Loucy (cell line): ENCODE measurements around the gene KLF3.

Experiments
- H2AFZ ChIP-seq: fragments of 200-600 bp; sonication (generic); 2 replicates; pipeline ENCODE4 v1.6.0; 2016; ENCODE audit warnings: antibody characterized with exemption, mild to moderate bottlenecking, low read length, moderate library complexity
- H3F3A ChIP-seq: fragments of 200-600 bp; 2 replicates; pipeline ENCODE4 v1.6.0; 2016; ENCODE audit warnings: antibody characterized with exemption, low read depth, mild to moderate bottlenecking
- H3K27me3 ChIP-seq: fragments of 200-600 bp; sonication (generic); 2 replicates; pipeline ENCODE4 v1.6.1; 2014; ENCODE audit warnings: low read length, mild to moderate bottlenecking; ENCODE audit not compliant: insufficient read depth, poor library complexity, severe bottlenecking
- H3K36me3 ChIP-seq: fragments of 200-600 bp; sonication (generic); 2 replicates; pipeline ENCODE4 v1.6.1; 2016; ENCODE audit warnings: low read length; ENCODE audit not compliant: insufficient read depth
- H3K4me1 ChIP-seq: fragments of 200-600 bp; sonication (generic); 2 replicates; pipeline ENCODE4 v1.5.1; 2014; ENCODE audit warnings: low read length, mild to moderate bottlenecking; ENCODE audit not compliant: insufficient read depth, poor library complexity, severe bottlenecking
- H3K4me2 ChIP-seq: fragments of 200-600 bp; sonication (generic); 2 replicates; pipeline ENCODE4 v1.6.0; 2014; ENCODE audit warnings: antibody characterized with exemption, low read length, low read depth, mild to moderate bottlenecking; ENCODE audit not compliant: poor library complexity, severe bottlenecking
- H3K4me3 ChIP-seq: fragments of 200-600 bp; sonication (generic); 2 replicates; pipeline ENCODE4 v1.5.1; 2014; ENCODE audit warnings: low read length, mild to moderate bottlenecking, mixed read lengths; ENCODE audit not compliant: poor library complexity, severe bottlenecking
- H3K79me2 ChIP-seq: fragments of 200-600 bp; sonication (generic); 2 replicates; pipeline ENCODE4 v1.6.1; 2014; ENCODE audit warnings: low read length; ENCODE audit not compliant: insufficient read depth
- H3K9ac ChIP-seq: fragments of 200-600 bp; sonication (generic); 2 replicates; pipeline ENCODE4 v1.6.0; 2014; ENCODE audit warnings: mild to moderate bottlenecking, low read depth, low read length, moderate library complexity; ENCODE audit not compliant: poor library complexity, severe bottlenecking
- H3K9me2 ChIP-seq: fragments of 200-600 bp; sonication (generic); replicated peaks from 2 replicates; pipeline ENCODE4 v1.6.1; 2016; ENCODE audit warnings: low read depth, low read length, mixed read lengths
- H3K9me3 ChIP-seq: fragments of 200-600 bp; sonication (generic); 2 replicates; pipeline ENCODE4 v1.6.1; 2014; ENCODE audit warnings: mild to moderate bottlenecking, antibody characterized with exemption, low read length, low read depth; ENCODE audit not compliant: insufficient read depth
- H4K20me1 ChIP-seq: fragments of 200-600 bp; sonication (generic); 2 replicates; pipeline ENCODE4 v1.6.0; 2014; ENCODE audit warnings: antibody characterized with exemption, low read length, mild to moderate bottlenecking; ENCODE audit not compliant: insufficient read depth, poor library complexity, severe bottlenecking
- CTCF ChIP-seq: fragments of 200-600 bp; sonication (generic); conservative IDR thresholded peaks from 2 replicates; pipeline ENCODE4 v1.5.1; 2014; ENCODE audit warnings: mild to moderate bottlenecking, antibody characterized with exemption, low read length
- EZH2phosphoT487 ChIP-seq: fragments of 200-600 bp; IDR thresholded peaks from 2 replicates; pipeline ENCODE4 v1.6.1; 2018; ENCODE audit warnings: antibody characterized with exemption, mild to moderate bottlenecking, moderate library complexity, borderline replicate concordance

The KLF3 gene

GRCh38 chr4:38688676-38689355 is 24.8 kb downstream of the KLF3 start:
- no peak overlapping the region for H3K9ac ChIP-seq
- no peaks in the 10 kb centered on the region for H3K36me3 ChIP-seq
- H3K79me2 ChIP-seq, result no peaks in the 10 kb centered on the region
- H3K4me2 ChIP-seq, result no peak overlapping the region
- no peaks in the 10 kb centered on the region for H4K20me1 ChIP-seq
- TF ChIP-seq CTCF (no peak), EZH2phosphoT487 (no peak)
- no peaks in the 10 kb centered on the region for H3F3A ChIP-seq
- H3K27me3 ChIP-seq, result no peaks in the 10 kb centered on the region
- no peak overlapping the region for H2AFZ ChIP-seq
- H3K9me3 ChIP-seq, result no peaks in the 10 kb centered on the region
- H3K4me3 ChIP-seq, result no peak overlapping the region
- no peaks in the 10 kb centered on the region for H3K9me2 ChIP-seq
- H3K4me1 ChIP-seq, result no peaks in the 10 kb centered on the region

- no peaks in the 10 kb centered on the region for H3K79me2 ChIP-seq
- H3K9me3 ChIP-seq, result no peaks in the 10 kb centered on the region
- H3K4me1 ChIP-seq, result no peaks in the 10 kb centered on the region
- no peaks in the 10 kb centered on the region for H4K20me1 ChIP-seq
- H3K4me2 ChIP-seq, result no peak overlapping the region
- H2AFZ ChIP-seq, result no peak overlapping the region
- no peak for TF ChIP-seq CTCF
- TF ChIP-seq EZH2phosphoT487, result no peak
- no peak overlapping the region for H3K9ac ChIP-seq
- H3K4me3 ChIP-seq, result no peak overlapping the region
- no peaks in the 10 kb centered on the region for H3K36me3 ChIP-seq
- H3F3A ChIP-seq, result no peaks in the 10 kb centered on the region
- H3K27me3 ChIP-seq, result no peaks in the 10 kb centered on the region
- no peaks in the 10 kb centered on the region for H3K9me2 ChIP-seq
Observed at GRCh38 chr4:38691251-38692008, 27.4 kb downstream of the KLF3 start.

GRCh38 chr4:38692421-38692820 is 28.4 kb downstream of the KLF3 start:
- no peak overlapping the region for H3K9ac ChIP-seq
- H3F3A ChIP-seq, result no peaks in the 10 kb centered on the region
- no peaks in the 10 kb centered on the region for H4K20me1 ChIP-seq
- no peak overlapping the region for H3K4me3 ChIP-seq
- TF ChIP-seq CTCF, result no peak
- TF ChIP-seq EZH2phosphoT487, result no peak
- no peaks in the 10 kb centered on the region for H3K27me3 ChIP-seq
- H3K79me2 ChIP-seq, result no peaks in the 10 kb centered on the region
- H3K36me3 ChIP-seq, result no peaks in the 10 kb centered on the region
- no peak overlapping the region for H3K4me2 ChIP-seq
- H3K4me1 ChIP-seq, result no peaks in the 10 kb centered on the region
- H3K9me3 ChIP-seq, result no peaks in the 10 kb centered on the region
- H3K9me2 ChIP-seq, result no peaks in the 10 kb centered on the region
- no peak overlapping the region for H2AFZ ChIP-seq
